Mesothelial cell of epicardium (in vitro differentiated cells): ENCODE data around the gene ZDHHC8. TPM values are rescaled to one million over a fixed set of nuclear protein-coding genes. Genes with fewer than 3 reads are reported as not detected.
"Not testable (repeated sequence)": the region's sequence is repeated elsewhere in the genome, so short reads cannot be mapped to it uniquely, and the experiment has no call there.

Experiments used
- DNase-seq, 2 experiments: peaks; one replicate each; pipeline ENCODE4 v3.0.0; 2021; ENCODE audit warnings: low spot score in 2 of 2; ENCODE audit not compliant: unreplicated experiment in 2 of 2
- H3K27ac Mint-ChIP-seq: 2 replicates; pipeline ENCODE4 v1.8.0; 2021; ENCODE audit warnings: mixed read lengths
- H3K27me3 Mint-ChIP-seq: 2 replicates; pipeline ENCODE4 v1.8.0; 2021; ENCODE audit warnings: low read depth, mixed read lengths
- H3K36me3 Mint-ChIP-seq: 2 replicates; pipeline ENCODE4 v1.8.0; 2021; ENCODE audit warnings: mixed read lengths
- H3K4me1 Mint-ChIP-seq: 2 replicates; pipeline ENCODE4 v1.8.0; 2021; ENCODE audit warnings: mixed read lengths
- H3K4me3 Mint-ChIP-seq: 2 replicates; pipeline ENCODE4 v1.8.0; 2021; ENCODE audit warnings: mild to moderate bottlenecking, moderate library complexity, mixed read lengths
- H3K9me3 Mint-ChIP-seq: 2 replicates; pipeline ENCODE4 v1.8.0; 2021; ENCODE audit warnings: mixed read lengths
- CTCF ChIP-seq: fragments of 200-600 bp; sonication (generic); IDR thresholded peaks from one replicate; pipeline ENCODE4 v1.5.0; 2021; ENCODE audit warnings: antibody characterized with exemption; ENCODE audit not compliant: unreplicated experiment
- total RNA-seq: library from RNA; stranded (reverse); gene quantifications from 3 replicates; pipeline ENCODE4 v1.2.1, GENCODE V29; 2021

Gene ZDHHC8
- total RNA-seq, 1 donor from 2014 or later = 86.2 TPM

GRCh38 chr22:20159076-20159475, 27.5 kb downstream of the ZDHHC8 start:
- no peak overlapping the region for H3K4me3 Mint-ChIP-seq
- peaks cover 8% of the 10 kb centered on the region for H3K27me3 Mint-ChIP-seq
- DNase-seq = no peak
- H3K36me3 Mint-ChIP-seq = no peaks in the 10 kb centered on the region
- H3K27ac Mint-ChIP-seq = no peak overlapping the region
- TF ChIP-seq CTCF = no peak
- H3K4me1 Mint-ChIP-seq = peaks cover 3% of the 10 kb centered on the region
- no peaks in the 10 kb centered on the region for H3K9me3 Mint-ChIP-seq

DNA sequence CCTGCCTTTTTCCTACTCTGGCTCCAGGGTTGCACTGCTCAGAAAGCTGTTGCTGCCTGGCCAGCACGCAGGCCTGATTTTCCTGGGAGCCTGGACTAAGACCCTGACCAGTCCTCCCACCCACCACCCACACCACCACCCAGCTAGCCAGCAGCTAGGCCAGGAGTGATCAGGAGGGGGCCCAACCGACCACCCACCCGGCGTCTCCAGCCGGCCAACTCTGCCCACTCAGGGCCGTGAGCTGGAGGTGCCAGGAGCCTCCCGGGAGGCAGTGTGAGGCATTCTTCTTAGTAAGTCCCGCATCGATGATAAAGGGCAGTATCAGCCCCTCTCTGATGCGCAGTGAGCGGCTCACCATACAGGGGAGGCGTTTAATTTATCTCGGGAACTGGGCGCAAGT, 27.9 kb downstream of the ZDHHC8 start:
- not testable (repeated sequence) for H3K27ac Mint-ChIP-seq, H3K4me3 Mint-ChIP-seq, H3K4me1 Mint-ChIP-seq, H3K27me3 Mint-ChIP-seq, H3K36me3 Mint-ChIP-seq, DNase-seq, H3K9me3 Mint-ChIP-seq

DNA sequence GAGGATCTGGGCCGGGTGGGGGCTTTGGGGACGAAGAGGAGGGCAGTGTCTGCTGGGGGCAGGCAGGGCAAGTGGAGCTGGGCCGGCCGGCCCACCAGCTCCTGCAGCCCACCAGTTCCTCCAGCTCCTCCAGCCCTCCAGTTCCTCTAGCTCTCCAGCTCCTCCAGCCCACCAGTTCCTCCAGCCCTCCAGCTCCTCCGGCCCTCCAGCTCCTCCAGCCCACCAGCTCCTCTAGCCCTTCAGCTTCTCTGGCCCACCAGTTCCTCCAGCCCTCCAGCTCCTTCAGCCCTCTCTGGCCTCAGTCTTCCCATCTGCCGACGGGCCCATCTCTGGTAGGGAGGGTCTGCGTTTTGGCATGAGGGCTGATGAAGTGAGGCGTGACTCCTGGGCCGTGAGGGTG, 28.4 kb downstream of the ZDHHC8 start:
- no peaks in the 10 kb centered on the region for H3K9me3 Mint-ChIP-seq
- TF ChIP-seq CTCF = no peak
- peaks cover 3% of the 10 kb centered on the region for H3K4me1 Mint-ChIP-seq
- H3K36me3 Mint-ChIP-seq = no peaks in the 10 kb centered on the region
- DNase-seq = no peak
- peaks cover 8% of the 10 kb centered on the region for H3K27me3 Mint-ChIP-seq
- H3K27ac Mint-ChIP-seq = no peak overlapping the region
- no peak overlapping the region for H3K4me3 Mint-ChIP-seq

- Mint-ChIP-seq H3K9me3 (no peaks in the 10 kb centered on the region), H3K36me3 (no peaks in the 10 kb centered on the region), H3K4me3 (no peak overlapping the region), H3K27ac (no peak overlapping the region), H3K27me3 (no peaks in the 10 kb centered on the region), H3K4me1 (no peaks in the 10 kb centered on the region)
- no peak for TF ChIP-seq CTCF
- no peak for DNase-seq
These were observed 33.3 kb downstream of the ZDHHC8 start for GRCh38 chr22:20164863-20165262.

DNA sequence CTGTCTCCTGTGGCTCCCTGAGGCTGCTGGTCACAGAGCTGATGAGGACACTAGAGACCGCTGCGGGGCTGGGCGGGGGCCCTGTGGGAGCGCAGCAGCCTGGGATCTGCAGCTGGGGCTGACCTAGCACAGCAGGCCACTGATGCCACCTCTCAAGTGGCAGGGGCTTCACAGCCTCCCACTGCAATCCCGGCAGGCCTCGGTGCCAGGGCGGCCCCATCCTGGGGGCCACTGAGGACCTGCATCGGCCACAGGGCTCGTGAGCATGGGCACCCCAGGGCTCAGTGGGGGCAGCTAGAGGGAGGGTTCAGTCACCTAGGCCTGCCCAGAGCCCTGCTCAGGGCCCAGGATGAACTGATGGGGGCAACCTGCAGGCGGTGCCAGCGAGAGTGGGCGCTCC, 33.8 kb downstream of the ZDHHC8 start:
- no peaks in the 10 kb centered on the region for H3K9me3 Mint-ChIP-seq
- DNase-seq = no peak
- no peak overlapping the region for H3K4me3 Mint-ChIP-seq
- H3K27ac Mint-ChIP-seq = no peak overlapping the region
- H3K27me3 Mint-ChIP-seq = no peaks in the 10 kb centered on the region
- H3K36me3 Mint-ChIP-seq = no peaks in the 10 kb centered on the region
- TF ChIP-seq CTCF = no peak
- H3K4me1 Mint-ChIP-seq = no peaks in the 10 kb centered on the region

DNA sequence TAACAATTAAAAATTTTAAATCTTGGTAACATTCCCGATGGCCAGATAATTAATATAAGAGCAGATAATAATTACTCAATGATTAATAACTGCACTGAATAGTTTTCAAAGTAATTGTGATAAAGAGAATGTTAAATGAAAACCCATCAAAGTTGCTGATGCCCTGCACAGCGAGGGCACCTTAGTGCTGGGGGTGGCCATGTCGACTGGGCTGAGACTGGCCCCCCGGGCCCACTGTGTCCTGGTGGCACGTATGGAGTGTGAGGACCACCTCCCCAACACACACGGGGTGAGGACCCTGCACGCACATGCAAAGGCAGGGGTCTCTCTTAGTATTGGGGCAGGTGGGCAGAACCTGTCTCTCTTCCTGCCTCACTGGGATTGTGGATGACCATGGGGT, 34.3 kb downstream of the ZDHHC8 start:
- no peak for TF ChIP-seq CTCF
- Mint-ChIP-seq H3K27me3 (no peaks in the 10 kb centered on the region), H3K4me1 (no peaks in the 10 kb centered on the region), H3K27ac (no peak overlapping the region), H3K4me3 (no peak overlapping the region), H3K9me3 (no peaks in the 10 kb centered on the region), H3K36me3 (no peaks in the 10 kb centered on the region)
- DNase-seq = no peak
